ENCODE measurements around the gene OBSL1.

OBSL1 gene

DNA sequence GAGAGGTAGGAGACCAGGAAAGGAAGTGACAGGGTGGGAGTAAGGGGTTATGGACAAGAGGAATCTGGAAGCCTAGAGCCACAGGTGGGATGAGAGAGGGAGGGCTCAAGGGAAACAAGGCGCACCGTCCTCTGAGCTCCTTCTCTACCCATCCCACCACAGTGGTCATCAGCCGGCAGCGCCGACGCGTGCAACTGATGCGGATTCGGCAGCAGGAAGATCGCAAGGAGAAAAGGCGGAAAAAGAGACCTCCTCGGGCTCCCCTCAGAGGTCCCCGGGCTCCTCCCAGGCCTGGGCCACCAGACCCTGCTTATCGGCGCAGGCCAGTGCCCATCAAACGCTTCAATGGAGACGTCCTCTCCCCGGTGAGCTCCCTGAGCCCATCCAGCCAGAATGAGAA is 22.3 kb downstream of the OBSL1 start:
- no peak for FAIRE-seq

DNA sequence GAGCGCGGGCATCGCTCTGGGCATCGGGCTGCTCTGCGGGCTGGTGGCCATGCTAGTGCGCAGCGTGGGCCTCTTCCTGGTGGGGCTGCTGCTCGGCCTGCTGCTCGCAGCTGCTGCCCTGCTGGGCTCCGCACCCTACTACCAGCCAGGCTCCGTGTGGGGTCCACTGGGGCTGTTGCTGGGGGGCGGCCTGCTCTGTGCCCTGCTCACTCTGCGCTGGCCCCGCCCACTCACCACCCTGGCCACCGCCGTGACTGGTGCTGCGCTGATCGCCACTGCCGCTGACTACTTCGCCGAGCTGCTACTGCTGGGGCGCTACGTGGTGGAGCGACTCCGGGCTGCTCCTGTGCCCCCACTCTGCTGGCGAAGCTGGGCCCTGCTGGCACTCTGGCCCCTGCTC is 23.7 kb downstream of the OBSL1 start:
- no peak for FAIRE-seq

DNA sequence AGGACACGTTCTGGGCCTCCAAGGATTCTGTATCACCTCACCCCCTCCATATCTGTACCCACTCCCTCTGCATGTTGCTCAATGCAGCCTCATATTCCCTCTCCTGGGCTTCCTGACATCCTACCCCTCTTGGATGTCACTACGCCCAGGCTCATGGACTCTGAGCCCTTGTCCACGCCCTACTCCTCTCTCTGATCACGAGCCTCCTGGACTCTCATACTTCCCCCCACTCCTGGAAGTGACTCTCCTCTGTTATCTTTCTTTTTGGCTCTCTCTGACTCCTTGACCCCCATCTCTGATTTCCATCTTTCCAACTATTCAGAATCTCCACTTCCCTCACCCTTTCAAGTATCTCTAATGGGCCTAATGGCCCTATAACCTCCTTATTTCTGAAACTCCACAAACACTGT is 25.4 kb downstream of the OBSL1 start:
- no peak for FAIRE-seq

DNA sequence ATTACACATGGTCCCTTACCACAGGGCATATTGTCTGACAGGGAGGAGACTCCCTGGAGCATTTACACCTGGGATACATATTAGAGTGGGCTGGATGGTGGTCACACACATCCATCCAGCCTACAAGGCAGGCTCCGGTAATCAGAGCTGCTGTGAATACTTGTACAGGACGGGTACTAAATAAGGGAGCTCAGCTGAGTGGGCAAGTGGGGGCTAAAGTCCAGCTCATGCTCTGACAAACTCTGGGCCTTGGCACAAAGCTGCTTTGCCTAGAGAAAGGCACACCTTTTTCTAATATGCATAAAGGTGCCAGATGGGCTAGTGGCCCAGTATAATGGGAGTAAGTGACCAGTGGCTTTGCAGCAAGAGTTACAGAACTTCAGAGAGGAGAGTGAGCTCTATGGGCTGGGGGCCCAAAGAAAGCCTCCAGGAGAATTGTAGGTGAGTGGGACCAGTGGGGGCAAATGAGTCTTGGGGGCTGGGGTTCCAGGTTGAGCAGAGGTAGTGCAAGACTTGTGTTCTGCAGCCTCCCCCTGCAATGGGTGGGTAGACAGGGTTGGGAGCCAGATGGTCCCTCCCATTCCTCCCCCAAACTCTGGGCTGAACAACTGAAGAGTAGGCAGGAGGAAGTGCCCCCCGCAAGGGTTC is 25.9 kb downstream of the OBSL1 start:
- no peak for FAIRE-seq

DNA sequence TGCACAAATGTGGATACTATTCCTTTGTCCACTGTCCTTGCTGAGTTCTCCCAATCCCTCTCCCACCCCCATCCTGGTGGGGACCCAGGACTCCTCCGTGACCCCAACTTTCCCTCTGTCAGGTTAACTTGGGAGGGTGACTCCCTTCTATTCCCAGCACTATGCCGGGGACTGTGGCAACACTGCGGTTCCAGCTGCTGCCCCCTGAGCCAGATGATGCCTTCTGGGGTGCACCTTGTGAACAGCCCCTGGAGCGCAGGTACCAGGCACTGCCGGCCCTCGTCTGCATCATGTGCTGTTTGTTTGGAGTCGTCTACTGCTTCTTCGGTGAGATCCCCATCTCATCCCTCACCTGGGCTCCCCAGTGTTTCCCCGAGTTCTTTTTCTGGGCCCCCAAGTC is 26.8 kb downstream of the OBSL1 start:
- FAIRE-seq, result no peak

DNA sequence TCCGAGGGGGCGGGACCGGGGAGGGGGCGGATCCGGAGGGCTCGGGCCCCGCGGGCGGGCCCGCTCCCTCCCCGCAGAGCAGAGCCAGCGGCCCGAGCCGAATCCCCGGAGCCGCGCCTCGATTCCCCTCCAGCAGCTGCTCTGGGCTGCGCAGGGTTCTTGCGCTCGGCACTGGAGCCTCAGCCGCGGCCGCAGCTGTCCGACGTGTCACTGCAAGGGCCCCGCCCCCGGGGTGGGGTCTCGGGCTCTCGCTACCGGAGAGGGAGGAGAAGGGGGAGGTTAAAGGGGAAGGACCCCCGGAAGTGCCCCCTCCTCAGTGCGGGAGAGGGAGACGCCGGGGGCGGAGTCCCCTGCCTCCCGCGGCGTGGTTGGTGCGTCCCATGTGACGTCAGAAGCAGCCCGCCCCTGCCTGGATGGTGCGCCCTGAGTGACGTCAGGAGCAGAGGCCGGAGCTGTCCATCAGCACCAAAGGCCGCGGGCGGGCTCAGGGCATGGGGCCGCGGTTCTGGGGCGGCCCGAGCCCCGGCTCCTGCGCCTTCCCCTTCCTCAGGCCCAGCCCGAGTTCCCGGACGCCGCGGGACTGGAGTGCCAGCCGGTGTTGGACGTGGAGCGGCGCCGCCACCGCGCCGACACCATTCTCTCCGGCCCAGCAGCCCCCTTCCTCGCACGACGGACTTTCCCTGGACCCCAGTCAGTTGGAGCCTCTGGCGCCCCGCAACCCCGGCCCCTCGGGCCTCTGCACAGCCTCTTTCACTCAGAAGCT is 27.6 kb downstream of the OBSL1 start, which contains the start of the genes CHPF and TMEM198:
Gene CHPF, minus strand, starts transcription at position 214 of the 763 bp plus-strand sequence. CDS start 271 bp downstream, outside the sequence.
Gene TMEM198, plus strand, starts transcription at position 433 of the 763 bp plus-strand sequence. CDS start 700 bp downstream, outside the sequence.
- FAIRE-seq, result peak; percentile 92

DNA sequence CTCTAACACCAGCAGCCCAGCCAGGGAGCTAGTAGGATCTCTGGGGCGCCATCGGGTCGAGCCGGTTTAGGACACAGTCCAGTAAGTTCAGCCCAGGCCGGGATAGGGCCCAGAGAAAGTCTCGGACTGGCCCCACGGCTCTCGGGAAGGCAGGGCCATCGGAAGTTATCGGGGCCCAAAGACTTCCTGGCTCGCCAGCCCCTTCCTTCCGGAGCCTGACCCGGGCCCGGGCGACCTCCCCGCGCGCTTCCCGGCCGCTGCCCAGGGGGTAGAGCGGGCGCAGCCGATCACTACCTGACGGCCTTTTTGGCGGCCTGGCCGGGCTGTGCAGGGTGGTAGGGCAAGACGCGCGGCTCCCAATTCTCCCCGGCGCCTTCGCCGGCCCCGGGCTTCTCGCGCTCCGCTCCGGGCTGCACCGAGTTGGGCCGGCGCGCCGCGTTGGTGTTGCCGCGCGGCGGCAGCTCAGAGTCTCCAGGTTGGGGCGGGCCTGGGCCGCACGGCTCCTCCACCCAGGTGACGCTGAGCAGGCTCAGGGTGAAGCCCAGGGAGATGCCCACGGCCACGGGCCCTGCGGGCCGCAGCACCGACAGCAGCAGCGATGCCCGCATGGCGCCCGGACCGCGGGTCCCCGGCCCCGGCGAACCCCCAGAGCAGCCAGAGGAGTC is 28.3 kb downstream of the OBSL1 start:
- FAIRE-seq, result no peak

DNA sequence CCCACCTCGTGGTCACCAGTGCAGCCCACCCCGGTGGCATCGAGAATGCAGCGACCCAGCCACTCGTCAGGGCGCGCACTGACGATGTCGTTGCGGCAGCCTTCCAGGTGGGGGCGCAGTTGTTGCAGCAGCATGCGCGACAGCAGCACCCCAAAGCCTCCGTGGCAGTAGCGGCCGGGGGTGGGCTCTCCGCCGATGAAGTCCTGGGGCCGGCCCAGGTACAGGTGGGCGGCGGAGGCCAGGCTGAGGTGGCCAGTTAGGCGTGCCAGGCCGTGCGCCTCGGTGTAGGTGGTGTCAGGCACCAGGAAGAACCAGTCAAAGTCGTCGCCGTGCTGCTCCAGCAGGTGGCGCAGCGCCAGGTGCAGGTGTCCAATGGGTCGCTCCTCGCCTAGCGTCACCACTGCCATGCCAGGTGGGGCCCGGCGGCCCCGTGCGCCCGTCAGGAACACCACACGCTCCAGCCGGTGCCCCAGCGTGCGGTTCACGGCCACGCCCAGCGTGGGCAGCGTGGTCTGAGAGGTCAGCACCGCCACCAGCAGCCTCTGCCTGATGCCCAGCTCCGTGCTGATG is 29.6 kb downstream of the OBSL1 start:
- no peak for FAIRE-seq

DNA sequence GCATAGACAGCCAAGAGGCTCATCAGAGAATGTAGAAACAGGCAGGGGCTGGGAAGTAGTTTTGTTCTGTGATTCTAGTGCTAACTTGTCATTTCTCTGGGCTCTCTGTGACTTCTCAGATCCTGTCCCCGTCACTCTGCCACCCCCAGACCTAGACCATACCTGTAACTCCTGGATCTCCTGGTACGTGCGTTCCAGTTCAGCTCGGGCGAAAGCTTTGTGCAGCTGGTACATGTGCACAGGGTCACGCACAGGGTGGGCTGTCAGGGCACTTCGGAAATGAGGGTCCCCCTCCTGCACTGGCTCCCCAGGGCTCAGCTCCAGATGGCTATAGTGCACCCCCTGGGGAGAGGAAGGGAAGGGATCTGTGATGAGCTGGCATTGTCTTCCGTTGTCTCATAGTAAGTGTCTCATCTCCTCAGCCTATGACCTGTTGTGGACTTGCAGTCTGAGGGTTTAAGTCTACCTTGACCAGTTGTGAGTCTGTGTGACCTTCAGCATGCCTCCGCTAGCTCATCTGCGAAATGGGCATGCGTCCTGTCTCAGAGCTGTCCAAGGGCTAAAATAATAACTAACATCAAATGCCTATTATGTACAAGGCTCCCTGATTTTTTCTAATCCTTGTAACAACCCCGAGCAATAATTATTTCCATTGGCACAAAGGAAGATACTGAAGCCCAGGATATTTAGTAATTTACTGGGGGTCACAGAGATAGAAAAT is 30.4 kb downstream of the OBSL1 start:
- no peak for FAIRE-seq

DNA sequence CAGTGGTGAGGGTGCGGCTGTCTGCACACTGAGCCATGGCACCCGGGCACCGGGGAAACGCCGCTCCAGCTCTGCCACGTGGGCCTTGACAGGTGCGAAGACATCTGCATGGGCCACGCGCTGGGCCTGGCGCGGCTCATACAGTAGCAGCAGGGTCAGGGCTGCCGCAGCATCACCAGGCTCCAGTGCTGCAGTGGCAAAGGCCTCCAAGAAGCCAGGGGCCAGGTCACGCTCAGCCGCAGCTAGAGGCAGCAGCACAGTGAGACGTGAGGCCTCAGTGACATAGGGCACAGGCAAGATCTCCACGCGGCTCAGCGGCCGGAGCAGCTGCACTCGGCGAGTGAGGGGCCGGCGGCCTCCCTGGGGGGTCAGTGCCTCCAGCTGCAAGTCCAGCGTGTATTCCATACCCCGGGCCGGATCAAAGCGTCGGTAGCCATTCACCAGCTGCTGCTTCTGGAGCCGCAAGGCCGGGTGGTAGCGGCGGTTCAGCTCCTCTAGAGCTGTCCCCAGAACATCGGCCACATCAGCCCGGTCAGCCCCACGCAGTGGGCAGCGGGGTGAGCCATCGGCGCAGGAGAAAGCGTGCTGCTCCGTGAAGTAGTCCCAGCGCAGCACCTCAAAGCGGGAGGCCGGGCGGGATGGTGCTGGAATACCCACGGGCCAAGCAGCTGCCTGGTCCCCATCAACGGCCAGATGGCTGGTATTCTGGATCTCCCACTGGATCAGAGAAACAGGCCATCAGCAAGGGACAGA is 31.2 kb downstream of the OBSL1 start:
- FAIRE-seq, result no peak

DNA sequence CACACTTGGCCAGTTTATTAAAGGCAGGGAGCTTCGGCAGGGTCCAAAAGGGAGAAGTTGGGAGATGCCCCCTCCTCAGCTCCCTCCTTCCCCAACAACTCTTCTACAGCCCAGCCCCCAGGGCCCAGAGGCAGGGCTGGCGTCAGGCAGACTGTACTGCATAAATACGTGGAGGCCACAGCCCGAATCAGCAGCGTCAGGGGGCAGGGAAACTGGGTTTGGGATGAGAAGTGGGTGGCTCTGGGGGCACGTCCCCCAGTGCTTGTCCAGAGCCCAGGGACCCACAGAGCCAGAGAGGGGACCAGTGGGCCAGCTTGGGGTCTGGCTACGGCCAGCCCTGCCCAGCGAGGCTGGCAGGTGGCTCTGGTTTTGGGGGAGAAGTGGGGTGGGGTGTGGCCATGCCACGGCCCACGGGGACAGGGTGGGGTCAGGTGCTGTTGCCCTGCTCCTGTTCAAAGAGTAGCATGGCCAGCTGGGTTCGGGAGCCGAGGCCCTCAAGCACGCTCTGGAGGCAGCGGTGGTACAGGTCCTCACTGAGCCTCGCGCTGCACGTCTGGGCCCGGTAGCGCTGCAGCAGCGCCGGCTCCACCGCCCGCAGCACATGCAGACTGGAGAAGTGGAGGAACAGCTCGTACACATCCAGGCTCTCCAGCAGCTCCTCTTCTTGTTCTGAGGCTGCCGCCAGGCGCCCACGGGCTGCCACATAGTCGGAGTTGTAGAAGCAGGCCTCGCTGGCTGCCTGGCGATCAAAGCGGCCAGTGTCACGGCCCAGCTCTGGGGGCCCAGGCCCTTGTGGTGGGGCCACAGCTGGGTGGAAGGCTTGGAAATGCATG is 32.2 kb downstream of the OBSL1 start:
- no peak for FAIRE-seq

DNA sequence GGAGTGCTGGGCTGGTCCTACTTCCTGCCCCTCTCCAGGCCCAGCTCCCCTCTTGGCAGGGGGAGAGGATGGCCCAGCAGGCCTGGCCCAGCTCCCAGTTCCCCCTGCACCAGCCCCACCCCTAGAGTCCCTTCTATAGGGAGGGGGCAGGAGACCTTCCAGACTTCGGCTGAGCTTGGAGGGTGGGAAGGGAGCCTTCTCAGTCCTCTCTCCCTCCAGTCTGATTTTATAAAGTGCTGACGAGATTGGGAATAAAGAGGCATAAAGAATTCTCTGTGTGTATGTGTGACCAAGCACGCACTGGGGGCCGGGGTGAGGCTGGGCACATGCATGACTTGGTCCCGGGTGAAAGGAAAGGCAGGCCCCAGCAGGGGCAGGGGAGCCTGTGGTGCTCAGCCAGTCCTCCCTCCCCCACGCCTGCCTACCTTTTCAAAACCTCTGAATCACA is 32.8 kb downstream of the OBSL1 start:
- no peak for FAIRE-seq

DNA sequence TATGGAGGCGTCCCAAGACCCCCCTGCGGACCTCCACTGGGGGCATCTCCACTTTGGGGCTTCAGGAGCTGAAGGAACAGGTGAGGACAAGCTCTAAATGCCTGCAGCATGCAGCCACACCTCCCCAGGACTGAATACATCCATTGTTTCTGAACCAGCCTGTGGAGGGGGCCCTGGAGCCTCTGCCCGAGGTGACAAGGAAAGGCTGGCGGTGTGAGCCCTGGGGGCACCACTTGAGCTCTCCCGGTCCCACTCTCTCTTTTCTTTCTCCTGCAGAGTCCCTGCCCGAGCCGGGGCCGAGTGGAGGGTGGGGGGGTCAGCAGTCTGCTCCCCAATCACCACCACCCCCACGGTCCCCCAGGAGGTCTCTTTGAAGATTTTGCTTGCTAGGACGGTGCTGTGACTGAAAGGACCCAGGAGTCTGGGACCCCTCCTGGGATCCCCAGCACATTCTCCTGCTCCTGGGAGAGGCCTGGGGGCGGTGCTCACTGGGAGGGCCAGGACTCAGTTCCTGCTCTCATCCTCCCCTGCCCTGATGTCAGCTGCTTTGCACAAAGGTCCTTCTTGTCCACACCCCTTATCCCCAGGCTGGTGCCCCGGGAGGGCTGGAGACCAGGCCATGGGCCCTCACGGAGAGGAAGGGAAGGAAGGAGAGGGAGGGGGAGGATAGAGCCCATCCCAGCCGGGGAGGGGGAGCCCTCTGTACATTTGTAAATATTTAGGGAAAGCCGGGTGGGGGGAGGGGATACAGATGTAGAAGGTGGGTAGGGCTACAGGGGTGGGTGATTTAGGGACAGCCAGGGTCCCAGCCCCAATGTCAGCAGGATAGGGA is 33.5 kb downstream of the OBSL1 start:
- FAIRE-seq, result no peak

DNA sequence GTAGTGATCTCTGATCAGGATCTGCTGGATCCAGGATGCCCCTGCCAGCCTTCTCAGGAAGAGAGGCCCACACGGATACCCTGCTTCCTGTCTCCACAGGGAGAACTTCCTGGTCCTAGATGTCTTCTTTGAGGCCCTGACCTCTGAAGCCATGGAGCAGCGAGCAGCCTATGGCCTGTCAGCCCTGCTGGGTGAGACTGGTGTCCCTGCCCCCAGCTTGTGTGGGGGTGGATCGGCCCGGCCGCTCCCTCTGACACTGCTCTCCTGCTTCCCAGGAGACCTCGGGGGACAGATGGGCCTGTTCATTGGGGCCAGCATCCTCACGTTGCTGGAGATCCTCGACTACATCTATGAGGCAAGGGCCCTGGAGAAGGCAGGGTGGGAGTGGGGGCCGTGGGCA is 34.4 kb downstream of the OBSL1 start:
- no peak for FAIRE-seq

DNA sequence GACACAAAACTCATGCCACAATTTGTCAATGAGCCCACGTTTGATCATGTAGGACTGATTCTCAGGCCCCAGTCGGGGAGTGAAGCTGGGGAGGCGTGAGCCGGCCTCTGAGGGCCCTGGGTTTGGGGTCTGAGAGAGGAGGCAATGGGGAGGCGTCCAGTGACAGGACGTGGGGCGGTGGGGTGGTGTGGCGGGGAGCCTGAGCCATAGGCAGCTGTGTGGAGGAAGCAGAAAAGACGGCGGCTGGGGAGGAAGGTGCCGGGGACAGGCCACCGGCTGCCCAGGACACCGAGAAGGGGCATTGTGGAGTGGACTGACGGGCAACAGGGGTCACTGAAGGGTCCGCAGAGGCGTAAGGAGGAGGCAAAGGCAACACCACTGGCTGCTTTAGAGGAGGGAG is 34.9 kb downstream of the OBSL1 start:
- FAIRE-seq, result no peak

DNA sequence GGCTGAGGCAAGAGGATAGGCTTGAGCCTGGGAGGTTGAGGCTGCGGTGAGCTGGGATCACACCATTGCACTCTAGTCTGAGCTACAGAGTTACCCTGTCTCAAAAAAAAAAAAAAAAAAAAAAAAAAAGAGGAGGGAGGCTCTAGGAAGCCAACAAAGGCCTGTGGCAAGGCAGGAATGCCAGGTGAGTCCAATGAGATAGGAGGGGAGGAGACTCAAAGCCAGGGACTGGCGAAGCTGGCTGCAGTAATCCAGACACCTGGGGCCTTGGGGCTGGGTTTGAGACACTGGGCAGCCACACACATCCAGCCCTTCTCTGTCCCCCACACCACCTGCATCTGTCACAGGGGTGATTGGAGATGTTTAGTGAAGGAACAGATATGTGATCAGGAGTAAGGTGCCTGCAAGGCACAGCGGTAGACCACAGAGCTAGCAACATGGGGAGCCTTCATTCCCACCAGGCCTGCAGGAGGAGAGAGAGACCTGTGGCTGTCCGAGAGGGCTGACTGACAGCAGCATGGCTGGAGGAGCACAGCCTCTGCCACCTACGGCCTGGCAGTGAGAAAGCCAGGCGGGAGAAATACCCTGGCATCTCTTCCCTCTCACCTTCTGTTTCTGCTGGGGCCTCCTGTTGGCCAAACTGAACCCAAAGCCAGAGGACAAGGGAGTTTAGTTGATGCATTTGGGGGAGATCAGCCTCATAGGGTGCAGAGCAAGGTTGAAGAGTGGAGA is 37.2 kb downstream of the OBSL1 start:
- no peak for FAIRE-seq

DNA sequence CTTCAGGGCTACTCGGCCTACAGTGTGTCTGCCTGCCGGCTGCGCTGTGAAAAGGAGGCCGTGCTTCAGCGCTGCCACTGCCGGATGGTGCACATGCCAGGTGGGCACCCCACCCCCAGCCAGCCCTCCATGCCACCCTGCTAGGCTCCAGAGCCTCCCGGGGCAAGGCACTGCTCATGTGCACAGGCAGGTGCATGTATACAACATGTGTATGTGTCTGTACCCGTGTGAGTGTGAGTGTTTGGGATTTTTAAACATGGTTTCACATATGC is 39.0 kb downstream of the OBSL1 start:
- FAIRE-seq, result no peak

DNA sequence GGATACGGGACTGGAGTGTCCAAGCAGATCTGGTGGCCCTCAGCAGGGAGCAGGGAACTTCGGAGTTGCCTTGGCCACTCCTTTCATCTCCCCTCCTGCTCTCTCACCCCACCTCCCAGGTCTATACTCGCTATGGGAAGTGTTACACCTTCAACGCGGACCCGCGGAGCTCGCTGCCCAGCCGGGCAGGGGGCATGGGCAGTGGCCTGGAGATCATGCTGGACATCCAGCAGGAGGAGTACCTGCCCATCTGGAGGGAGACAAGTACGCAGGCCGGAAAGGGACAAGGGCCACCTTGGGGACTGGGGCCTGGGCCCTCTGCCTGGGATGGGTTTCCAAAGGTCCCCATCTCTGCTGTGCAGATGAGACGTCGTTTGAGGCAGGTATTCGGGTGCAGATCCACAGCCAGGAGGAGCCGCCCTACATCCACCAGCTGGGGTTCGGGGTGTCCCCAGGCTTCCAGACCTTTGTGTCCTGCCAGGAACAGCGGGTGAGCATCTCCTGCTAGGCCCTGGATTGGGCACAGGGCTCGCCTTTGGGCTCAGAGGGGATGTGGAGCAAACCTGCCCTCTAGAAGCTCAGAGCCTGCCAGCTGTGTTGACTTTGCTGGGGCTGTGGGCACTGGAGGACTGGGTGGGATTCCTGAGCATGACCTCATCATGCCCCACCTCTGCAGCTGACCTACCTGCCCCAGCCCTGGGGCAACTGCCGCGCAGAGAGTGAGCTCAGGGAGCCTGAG is 39.5 kb downstream of the OBSL1 start:
- FAIRE-seq, result no peak
